Aorta (tissue), 5 donors: Measurements from ENCODE around the gene ATP6V1G3. TPM values are rescaled to one million over a fixed set of nuclear protein-coding genes. Genes with fewer than 3 reads are reported as not detected.
A peak's percentile ranks its signal among the peaks of the same experiment; 100 is the strongest.

Source experiments
- ATAC-seq: fragments of 200-7000 bp; cut with Tn5 transposase; one replicate; pipeline ENCODE4 v1.9.1; 2022; ENCODE audit warnings: moderate library complexity; ENCODE audit not compliant: low FRiP score
- DNase-seq, 2 donors: peaks; one replicate each; pipeline ENCODE4 v3.0.0-alpha.2; 2020
- H3K27ac ChIP-seq, 2 donors: one replicate each; pipeline ENCODE4 v1.5.1; 2013; ENCODE audit warnings: low read length in 2 of 2, mild to moderate bottlenecking in 2 of 2, moderate library complexity in 2 of 2, control low read depth in 1 of 2, inconsistent platforms in 1 of 2, low read depth in 1 of 2
- H3K27me3 ChIP-seq, 2 donors: one replicate each; pipeline ENCODE4 v1.6.1; 2013; ENCODE audit warnings: control low read depth in 1 of 2, low read length in 1 of 2, mild to moderate bottlenecking in 1 of 2, moderate library complexity in 1 of 2; ENCODE audit not compliant: insufficient read depth in 2 of 2, control insufficient read depth in 1 of 2
- H3K36me3 ChIP-seq, 2 donors: one replicate each; pipeline ENCODE4 v1.6.1; 2013; ENCODE audit warnings: control low read depth in 1 of 2, low read length in 1 of 2, mild to moderate bottlenecking in 1 of 2; ENCODE audit not compliant: insufficient read depth in 2 of 2, control insufficient read depth in 1 of 2
- H3K4me1 ChIP-seq, 2 donors: one replicate each; pipeline ENCODE4 v1.6.1; 2013; ENCODE audit warnings: low read length in 2 of 2, control low read depth in 1 of 2, mild to moderate bottlenecking in 1 of 2, moderate library complexity in 1 of 2; ENCODE audit not compliant: insufficient read depth in 2 of 2, control insufficient read depth in 1 of 2
- H3K4me3 ChIP-seq, 2 donors: one replicate each; pipeline ENCODE4 v1.5.1; 2013; ENCODE audit warnings: low read length in 2 of 2, control low read depth in 1 of 2, mild to moderate bottlenecking in 1 of 2
- H3K9me3 ChIP-seq: one replicate; pipeline ENCODE4 v1.6.1; 2013; ENCODE audit warnings: mild to moderate bottlenecking, low read length; ENCODE audit not compliant: control insufficient read depth
- WGBS, 2 donors: extraction: QIAGEN DNeasy Blood & Tissue Kit; methylation state at CpG; one replicate each; pipeline ENCODE4 v1.1.7; 2013; 5-methylcytosine and 5-hydroxymethylcytosine counted together
- intact Hi-C, 2 donors: fragments of 100-400 bp; cut with DNase I; formaldehyde crosslinking; loops; one replicate each; pipeline versions ENCODE4 v1.14.2 to v1.15.0; 2022
- polyA plus RNA-seq, 2 donors: library from polyadenylated mRNA; stranded (reverse); fragments of 200-250 nt; gene quantifications; one replicate each; pipeline ENCODE4 v1.2.3, GENCODE V29; 2013
- total RNA-seq, 2 donors: library from RNA; stranded (reverse); fragmentation: NEBNext Ultra II Directional; extraction: Animal tissue kit (Norgen Biotek cat#: 25700); gene quantifications; one replicate each; pipeline ENCODE4 v1.2.1, GENCODE V29; 2021
- donor health status: healthy with polysubstance abuse.
- donor health status: Bipolar disorder and iron deficiency.
- donor health status: DM: no; HTN: no; CAD: no.
- donor health status: DM: no; HTN: no; CAD: no.
- donor health status: DM: yes; HTN: yes; CAD: no.

The ATP6V1G3 gene
- total and polyA plus RNA-seq, 4 donors = not detected

DNA sequence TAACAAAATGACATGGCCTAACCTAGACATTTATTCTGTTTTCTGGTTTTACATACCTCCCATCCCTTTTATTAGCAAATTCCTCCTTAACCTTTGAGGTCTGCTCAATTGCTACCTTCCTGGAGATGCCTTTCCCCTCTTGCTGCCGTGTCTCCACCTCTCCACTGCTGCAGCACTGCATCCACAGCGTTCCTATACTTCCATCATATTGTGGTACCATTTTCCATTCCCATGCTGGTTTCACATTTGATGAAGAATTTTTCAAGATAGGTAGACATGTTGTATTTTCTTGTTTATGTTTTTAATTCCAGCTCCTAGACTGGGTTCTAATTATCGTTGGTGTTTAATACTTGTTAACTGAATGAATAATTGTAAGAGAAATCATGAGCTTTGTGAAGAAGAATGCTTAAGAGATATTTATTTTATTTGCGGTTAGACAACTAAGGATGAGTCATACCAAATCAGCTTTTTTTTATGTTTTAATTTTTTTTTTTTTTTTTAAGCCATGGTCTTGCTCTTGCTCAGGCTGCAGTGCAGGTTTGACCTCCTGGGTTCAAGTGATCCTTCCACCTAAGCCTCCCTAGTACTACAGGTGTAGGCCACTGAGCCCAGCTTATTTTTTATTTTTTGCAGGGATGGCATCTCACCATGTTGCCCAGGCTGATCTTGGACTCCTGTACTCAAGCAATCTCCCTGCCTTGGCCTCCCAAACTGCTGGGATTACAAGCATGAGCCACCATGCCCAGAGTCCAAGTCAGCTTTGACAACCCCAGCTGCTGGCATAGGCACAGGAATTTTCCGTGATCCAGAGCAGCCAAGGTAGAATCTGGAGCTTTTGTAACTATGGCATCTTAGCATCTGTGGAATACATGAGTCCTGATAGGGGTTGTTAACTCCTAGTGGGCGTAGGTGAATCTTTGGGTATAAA lies 44.0 kb downstream of the ATP6V1G3 start:
- Histone ChIP-seq H3K36me3 (no peaks in the 10 kb centered on the region), H3K4me1 (no peaks in the 10 kb centered on the region), H3K9me3 (no peaks in the 10 kb centered on the region), H3K27ac (no peak overlapping the region), H3K27me3 (no peaks in the 10 kb centered on the region), H3K4me3 (no peak overlapping the region)
- DNase-seq = no peak
- WGBS, 2 donors = 87 to 90% methylated on average over 6 of the region's 6 CpGs
- ATAC-seq = no peak
- intact Hi-C loops = no loop called here

GRCh38 chr1:198495631-198496030 lies 44.8 kb downstream of the ATP6V1G3 start:
- no peaks in the 10 kb centered on the region for H3K36me3 ChIP-seq
- no peak overlapping the region for H3K27ac ChIP-seq
- ATAC-seq (no peak), DNase-seq (no peak)
- H3K9me3 ChIP-seq = no peaks in the 10 kb centered on the region
- no peak overlapping the region for H3K4me3 ChIP-seq
- no peaks in the 10 kb centered on the region for H3K4me1 ChIP-seq
- H3K27me3 ChIP-seq = no peaks in the 10 kb centered on the region
- WGBS, 2 donors = 58 to 59% methylated on average over 3 of the region's 3 CpGs
- intact Hi-C loops = no loop called here

GRCh38 chr1:198494658-198495103 lies 45.8 kb downstream of the ATP6V1G3 start:
- DNase-seq (no peak), ATAC-seq (no peak)
- Histone ChIP-seq H3K27ac (no peak overlapping the region), H3K4me1 (no peaks in the 10 kb centered on the region), H3K9me3 (no peaks in the 10 kb centered on the region), H3K27me3 (no peaks in the 10 kb centered on the region), H3K36me3 (no peaks in the 10 kb centered on the region), H3K4me3 (no peak overlapping the region)
- intact Hi-C loops = no loop called here
- WGBS, 2 donors = 96 to 98% methylated on average over 13 of the region's 13 CpGs

DNA sequence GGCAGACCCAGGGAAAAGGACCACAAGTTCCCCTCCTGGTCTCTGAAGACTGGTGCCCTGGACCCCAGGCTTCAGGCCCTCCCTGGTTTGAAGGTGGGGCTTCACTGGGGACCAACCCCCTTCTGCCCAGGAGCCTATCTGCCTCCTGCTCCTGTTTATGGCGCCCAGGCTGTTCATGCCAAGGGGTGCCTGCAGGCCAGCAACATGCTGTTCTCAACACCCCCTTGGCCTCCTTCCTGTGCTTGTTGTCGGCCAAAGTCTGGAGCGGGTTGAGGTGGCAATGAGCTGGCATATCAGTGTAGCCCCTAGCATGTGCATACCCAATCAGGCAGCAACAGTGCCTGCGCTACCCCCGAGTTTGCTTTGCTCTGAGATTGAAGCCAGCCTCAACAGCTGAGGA lies 46.3 kb downstream of the ATP6V1G3 start:
- Histone ChIP-seq H3K27me3 (no peaks in the 10 kb centered on the region), H3K4me1 (no peaks in the 10 kb centered on the region), H3K9me3 (no peaks in the 10 kb centered on the region), H3K36me3 (no peaks in the 10 kb centered on the region), H3K4me3 (no peak overlapping the region), H3K27ac (no peak overlapping the region)
- intact Hi-C loops = no loop called here
- WGBS, 2 donors = 91 to 96% methylated on average over 5 of the region's 5 CpGs
- ATAC-seq (no peak), DNase-seq (no peak)

DNA sequence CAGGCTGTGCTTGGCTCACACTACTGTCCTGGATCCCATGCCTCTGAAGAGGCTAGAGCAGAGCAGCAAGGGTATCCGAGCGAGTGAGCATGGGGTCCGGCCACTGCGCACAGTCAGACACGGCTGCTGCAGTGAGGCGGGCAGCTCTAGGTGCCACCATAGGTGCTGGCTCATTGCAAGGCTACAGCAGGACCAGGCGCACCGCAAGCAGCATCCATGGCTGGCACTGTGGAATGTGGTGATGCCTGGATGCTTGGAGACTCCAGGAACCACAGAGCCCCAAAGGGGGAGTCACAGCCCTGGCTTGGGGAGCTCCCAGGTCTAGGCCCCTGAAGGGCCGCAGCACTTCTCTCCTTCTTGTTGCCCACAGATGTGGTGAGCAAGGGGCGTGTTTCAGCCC lies 47.2 kb downstream of the ATP6V1G3 start:
- ATAC-seq = peak; percentile 7
- WGBS, 2 donors = 95% methylated on average over 10 of the region's 10 CpGs

DNA sequence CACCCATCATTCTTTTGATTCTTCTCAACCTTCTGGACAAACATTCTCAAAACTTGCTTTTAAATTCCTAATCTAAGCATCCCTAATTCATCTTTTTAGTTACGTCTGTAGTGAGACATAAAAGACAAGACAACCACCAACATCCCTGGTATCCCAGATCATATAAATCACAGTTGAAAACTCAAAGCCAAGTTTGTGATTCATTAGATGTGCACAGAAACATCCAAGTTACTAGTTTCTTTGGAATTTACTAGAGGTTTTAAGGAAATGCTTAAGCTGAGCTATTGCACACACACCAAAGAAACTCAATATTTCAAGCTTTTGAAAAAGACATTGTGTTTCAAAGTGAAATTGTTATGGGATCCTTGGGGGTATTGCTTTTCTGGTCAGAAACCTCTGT lies 47.6 kb downstream of the ATP6V1G3 start:
- no peaks in the 10 kb centered on the region for H3K9me3 ChIP-seq
- no peaks in the 10 kb centered on the region for H3K27me3 ChIP-seq
- WGBS, 2 donors = 68 to 69% methylated on average over 1 of the region's 1 CpG
- H3K4me3 ChIP-seq = no peak overlapping the region
- H3K4me1 ChIP-seq = no peaks in the 10 kb centered on the region
- DNase-seq = no peak
- H3K27ac ChIP-seq = no peak overlapping the region
- H3K36me3 ChIP-seq = no peaks in the 10 kb centered on the region
- intact Hi-C loops = no loop called here
- ATAC-seq = no peak

More for the DNA sequence above, 47.2 kb downstream of the ATP6V1G3 start:
- Histone ChIP-seq H3K4me3 (no peak overlapping the region), H3K4me1 (no peaks in the 10 kb centered on the region), H3K36me3 (no peaks in the 10 kb centered on the region), H3K27me3 (no peaks in the 10 kb centered on the region), H3K27ac (no peak overlapping the region), H3K9me3 (no peaks in the 10 kb centered on the region)
- intact Hi-C loops = no loop called here
- no peak for DNase-seq

GRCh38 chr1:198491596-198491995 lies 48.9 kb downstream of the ATP6V1G3 start:
- ATAC-seq (no peak), DNase-seq (no peak)
- no peak overlapping the region for H3K4me3 ChIP-seq
- H3K27me3 ChIP-seq = no peaks in the 10 kb centered on the region
- no peaks in the 10 kb centered on the region for H3K4me1 ChIP-seq
- WGBS, 2 donors = 49 to 61% methylated on average over 3 of the region's 3 CpGs
- intact Hi-C loops = no loop called here
- no peaks in the 10 kb centered on the region for H3K9me3 ChIP-seq
- H3K36me3 ChIP-seq = no peaks in the 10 kb centered on the region
- no peak overlapping the region for H3K27ac ChIP-seq

GRCh38 chr1:198491028-198491427 lies 49.5 kb downstream of the ATP6V1G3 start:
- no peaks in the 10 kb centered on the region for H3K27me3 ChIP-seq
- DNase-seq (no peak), ATAC-seq (no peak)
- WGBS, 2 donors = 88 to 89% methylated on average over 6 of the region's 6 CpGs
- intact Hi-C loops = no loop called here
- H3K9me3 ChIP-seq = no peaks in the 10 kb centered on the region
- no peaks in the 10 kb centered on the region for H3K4me1 ChIP-seq
- no peak overlapping the region for H3K4me3 ChIP-seq
- H3K36me3 ChIP-seq = no peaks in the 10 kb centered on the region
- no peak overlapping the region for H3K27ac ChIP-seq

- DNase-seq (no peak), ATAC-seq (no peak)
- 73 to 78% methylated on average over 1 of the region's 1 CpG for WGBS, 2 donors
- H3K9me3 ChIP-seq = no peaks in the 10 kb centered on the region
- no peak overlapping the region for H3K27ac ChIP-seq
- no peaks in the 10 kb centered on the region for H3K4me1 ChIP-seq
- H3K4me3 ChIP-seq = no peak overlapping the region
- intact Hi-C loops = no loop called here
- no peaks in the 10 kb centered on the region for H3K27me3 ChIP-seq
- no peaks in the 10 kb centered on the region for H3K36me3 ChIP-seq
Observed at GRCh38 chr1:198490224-198490623, 50.3 kb downstream of the ATP6V1G3 start.
